ENCODE data around the gene ASGR1.

The ASGR1 gene

GRCh38 chr17:7220593-7221277, 41.6 kb upstream of the ASGR1 start:
- TF ChIP-seq RARB (CRISPR knock-in tag; IDR thresholded peaks at IDR 0.05), result no peak
- TF ChIP-seq ZNF8 (CRISPR knock-in tag; IDR thresholded peaks at IDR 0.05), result 0 out of 2 replicates have a peak, but pooled peaks have one; percentile 11
- no peak for TF ChIP-seq PPARA (CRISPR knock-in tag; IDR thresholded peaks at IDR 0.05; ENCODE audit: borderline replicate concordance)
- 0 out of 2 replicates have a peak, but pooled peaks have one; percentile 4 for TF ChIP-seq ZC3H10 (CRISPR knock-in tag; IDR thresholded peaks at IDR 0.05)
- peak; percentile 45; the same call in 1 of the 2 replicates for TF ChIP-seq ZNF70 (CRISPR knock-in tag; IDR thresholded peaks at IDR 0.05)
- no peak for TF ChIP-seq TSHZ2 (CRISPR knock-in tag; IDR thresholded peaks at IDR 0.05)
- no peak for TF ChIP-seq OSR1 (CRISPR knock-in tag; IDR thresholded peaks at IDR 0.05)
- TF ChIP-seq CSDC2 (CRISPR knock-in tag; IDR thresholded peaks at IDR 0.05), result no peak
- TF ChIP-seq ISL1 (CRISPR knock-in tag; IDR thresholded peaks at IDR 0.05), result no peak
- TF ChIP-seq TOX (CRISPR knock-in tag; IDR thresholded peaks at IDR 0.05; ENCODE audit: borderline replicate concordance), result no peak
- TF ChIP-seq ZFP3 (CRISPR knock-in tag; IDR thresholded peaks at IDR 0.05), result no peak
- 0 out of 2 replicates have a peak, but pooled peaks have one; percentile 12 for TF ChIP-seq PATZ1 (CRISPR knock-in tag; IDR thresholded peaks at IDR 0.05; ENCODE audit: borderline replicate concordance)
- TF ChIP-seq ARNTL (CRISPR knock-in tag; IDR thresholded peaks at IDR 0.05; ENCODE audit: borderline replicate concordance, low read depth), result no peak
- TF ChIP-seq ZFP30 (CRISPR knock-in tag; IDR thresholded peaks at IDR 0.05), result no peak
- 0 out of 2 replicates have a peak, but pooled peaks have one; percentile 16 for TF ChIP-seq ESRRG (CRISPR knock-in tag; IDR thresholded peaks at IDR 0.05)
- TF ChIP-seq POU6F1 (CRISPR knock-in tag; IDR thresholded peaks at IDR 0.05; ENCODE audit: borderline replicate concordance, low read depth), result no peak
- peak; percentile 84 for TF ChIP-seq GLIS3 (CRISPR knock-in tag; IDR thresholded peaks at IDR 0.05)
- TF ChIP-seq BACH2 (CRISPR knock-in tag; IDR thresholded peaks at IDR 0.05; ENCODE audit: borderline replicate concordance), result no peak
- TF ChIP-seq SNAI2 (CRISPR knock-in tag; IDR thresholded peaks at IDR 0.05), result no peak
- no peak for TF ChIP-seq ZNF565 (CRISPR knock-in tag; conservative IDR thresholded peaks at IDR 0.05; ENCODE audit: low read depth)
- TF ChIP-seq TCF4 (CRISPR knock-in tag; IDR thresholded peaks at IDR 0.05; ENCODE audit: borderline replicate concordance), result 0 out of 2 replicates have a peak, but pooled peaks have one; percentile 17
- TF ChIP-seq CREB5 (CRISPR knock-in tag; IDR thresholded peaks at IDR 0.05; ENCODE audit: low read depth), result no peak
- TF ChIP-seq CSRNP3 (CRISPR knock-in tag; IDR thresholded peaks at IDR 0.05), result no peak
- peak; percentile 63 for ATAC-seq
